Nephron progenitor cell (in vitro differentiated cells): ENCODE data around the gene SOS2.

Source experiments
- DNase-seq: peaks from one replicate; pipeline ENCODE4 v3.0.0; 2021
- H3K27ac Mint-ChIP-seq: 2 replicates; pipeline ENCODE4 v1.8.0; 2021; ENCODE audit warnings: mild to moderate bottlenecking, moderate library complexity, mixed read lengths
- H3K27me3 Mint-ChIP-seq: 2 replicates; pipeline ENCODE4 v1.8.0; 2021; ENCODE audit warnings: mild to moderate bottlenecking, low read depth, mixed read lengths; ENCODE audit not compliant: poor library complexity
- H3K36me3 Mint-ChIP-seq: 2 replicates; pipeline ENCODE4 v1.8.0; 2021; ENCODE audit warnings: low read depth, mixed read lengths
- H3K4me1 Mint-ChIP-seq: 2 replicates; pipeline ENCODE4 v1.8.0; 2021; ENCODE audit warnings: mixed read lengths
- H3K4me3 Mint-ChIP-seq: 2 replicates; pipeline ENCODE4 v1.8.0; 2021; ENCODE audit warnings: mild to moderate bottlenecking, moderate library complexity, mixed read lengths
- H3K9me3 Mint-ChIP-seq: 2 replicates; pipeline ENCODE4 v1.8.0; 2021; ENCODE audit warnings: mild to moderate bottlenecking, moderate library complexity, mixed read lengths
- TF ChIP-seq, protein P1 (sequence below): fragments of 200-600 bp; sonication (generic); IDR thresholded peaks from 2 replicates; pipeline ENCODE4 v1.5.0; 2021; ENCODE audit warnings: antibody characterized with exemption

Gene SOS2

GRCh38 chr14:50093496-50093895 lies 137.9 kb downstream of the SOS2 start:
- peaks cover 9% of the 10 kb centered on the region for H3K4me1 Mint-ChIP-seq
- peak overlapping the region; percentile 49 for H3K27ac Mint-ChIP-seq
- H3K27me3 Mint-ChIP-seq, result peaks cover 9% of the 10 kb centered on the region
- DNase-seq, result no peak
- no peak overlapping the region for H3K4me3 Mint-ChIP-seq
- no peaks in the 10 kb centered on the region for H3K9me3 Mint-ChIP-seq
- peaks cover 4% of the 10 kb centered on the region for H3K36me3 Mint-ChIP-seq
- TF ChIP-seq, protein P1, sequence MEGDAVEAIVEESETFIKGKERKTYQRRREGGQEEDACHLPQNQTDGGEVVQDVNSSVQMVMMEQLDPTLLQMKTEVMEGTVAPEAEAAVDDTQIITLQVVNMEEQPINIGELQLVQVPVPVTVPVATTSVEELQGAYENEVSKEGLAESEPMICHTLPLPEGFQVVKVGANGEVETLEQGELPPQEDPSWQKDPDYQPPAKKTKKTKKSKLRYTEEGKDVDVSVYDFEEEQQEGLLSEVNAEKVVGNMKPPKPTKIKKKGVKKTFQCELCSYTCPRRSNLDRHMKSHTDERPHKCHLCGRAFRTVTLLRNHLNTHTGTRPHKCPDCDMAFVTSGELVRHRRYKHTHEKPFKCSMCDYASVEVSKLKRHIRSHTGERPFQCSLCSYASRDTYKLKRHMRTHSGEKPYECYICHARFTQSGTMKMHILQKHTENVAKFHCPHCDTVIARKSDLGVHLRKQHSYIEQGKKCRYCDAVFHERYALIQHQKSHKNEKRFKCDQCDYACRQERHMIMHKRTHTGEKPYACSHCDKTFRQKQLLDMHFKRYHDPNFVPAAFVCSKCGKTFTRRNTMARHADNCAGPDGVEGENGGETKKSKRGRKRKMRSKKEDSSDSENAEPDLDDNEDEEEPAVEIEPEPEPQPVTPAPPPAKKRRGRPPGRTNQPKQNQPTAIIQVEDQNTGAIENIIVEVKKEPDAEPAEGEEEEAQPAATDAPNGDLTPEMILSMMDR, result no peak

GRCh38 chr14:50092006-50092555 lies 139.3 kb downstream of the SOS2 start:
- H3K36me3 Mint-ChIP-seq, result peaks cover 4% of the 10 kb centered on the region
- peaks cover 9% of the 10 kb centered on the region for H3K4me1 Mint-ChIP-seq
- TF ChIP-seq, protein P1, result no peak
- DNase-seq, result no peak
- H3K4me3 Mint-ChIP-seq, result no peak overlapping the region
- H3K9me3 Mint-ChIP-seq, result no peaks in the 10 kb centered on the region
- peaks cover 9% of the 10 kb centered on the region for H3K27me3 Mint-ChIP-seq
- peak overlapping the region; percentile 52 for H3K27ac Mint-ChIP-seq

- DNase-seq, result no peak
- Mint-ChIP-seq H3K36me3 (peaks cover 4% of the 10 kb centered on the region), H3K27ac (no peak overlapping the region), H3K4me3 (no peak overlapping the region), H3K9me3 (no peaks in the 10 kb centered on the region), H3K27me3 (peaks cover 6% of the 10 kb centered on the region), H3K4me1 (peaks cover 11% of the 10 kb centered on the region)
- TF ChIP-seq, protein P1, result no peak
Observed at GRCh38 chr14:50091240-50091913, 140.0 kb downstream of the SOS2 start.

- no peak for DNase-seq
- peaks cover 9% of the 10 kb centered on the region for H3K27me3 Mint-ChIP-seq
- no peaks in the 10 kb centered on the region for H3K36me3 Mint-ChIP-seq
- H3K4me3 Mint-ChIP-seq, result no peak overlapping the region
- H3K27ac Mint-ChIP-seq, result no peak overlapping the region
- TF ChIP-seq, protein P1, result no peak
- peaks cover 23% of the 10 kb centered on the region for H3K4me1 Mint-ChIP-seq
- no peaks in the 10 kb centered on the region for H3K9me3 Mint-ChIP-seq
Observed at GRCh38 chr14:50089208-50089607, 142.2 kb downstream of the SOS2 start.

DNA sequence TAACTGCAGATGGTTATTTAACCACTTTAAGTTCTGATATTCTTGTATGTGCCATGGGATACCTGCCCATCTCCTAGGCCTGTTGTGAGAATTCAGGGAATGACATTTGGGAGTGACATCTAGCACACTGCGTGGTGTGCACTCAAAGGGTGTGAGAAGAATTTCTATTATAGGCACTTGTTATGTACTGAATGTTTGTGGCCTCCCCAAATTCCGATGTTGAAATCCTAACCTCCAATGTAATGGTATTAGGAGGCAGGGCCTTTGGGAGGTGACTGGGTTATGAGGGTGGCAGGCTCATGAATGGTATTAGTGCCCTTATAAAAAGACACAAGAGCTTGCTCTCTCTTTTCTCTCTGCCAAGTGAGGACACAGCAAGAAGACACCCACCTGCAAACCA lies 142.6 kb downstream of the SOS2 start:
- no peak overlapping the region for H3K4me3 Mint-ChIP-seq
- H3K4me1 Mint-ChIP-seq, result peaks cover 23% of the 10 kb centered on the region
- TF ChIP-seq, protein P1, result no peak
- no peak overlapping the region for H3K27ac Mint-ChIP-seq
- peaks cover 9% of the 10 kb centered on the region for H3K27me3 Mint-ChIP-seq
- no peaks in the 10 kb centered on the region for H3K36me3 Mint-ChIP-seq
- no peak for DNase-seq
- no peaks in the 10 kb centered on the region for H3K9me3 Mint-ChIP-seq

GRCh38 chr14:50088117-50088515 lies 143.3 kb downstream of the SOS2 start:
- Mint-ChIP-seq H3K36me3 (no peaks in the 10 kb centered on the region), H3K27me3 (peaks cover 9% of the 10 kb centered on the region), H3K9me3 (no peaks in the 10 kb centered on the region), H3K4me1 (peaks cover 21% of the 10 kb centered on the region), H3K4me3 (no peak overlapping the region), H3K27ac (no peak overlapping the region)
- TF ChIP-seq, protein P1, result no peak
- no peak for DNase-seq
